ENCODE data around the gene SRMS. TPM values are rescaled to one million over a fixed set of nuclear protein-coding genes. Genes with fewer than 3 reads are reported as not detected.

The SRMS gene
- total and polyA plus RNA-seq, 2 donors (not counting 3 experiments of a cell fraction or from before 2014, with no cell fraction given), result not detected

DNA sequence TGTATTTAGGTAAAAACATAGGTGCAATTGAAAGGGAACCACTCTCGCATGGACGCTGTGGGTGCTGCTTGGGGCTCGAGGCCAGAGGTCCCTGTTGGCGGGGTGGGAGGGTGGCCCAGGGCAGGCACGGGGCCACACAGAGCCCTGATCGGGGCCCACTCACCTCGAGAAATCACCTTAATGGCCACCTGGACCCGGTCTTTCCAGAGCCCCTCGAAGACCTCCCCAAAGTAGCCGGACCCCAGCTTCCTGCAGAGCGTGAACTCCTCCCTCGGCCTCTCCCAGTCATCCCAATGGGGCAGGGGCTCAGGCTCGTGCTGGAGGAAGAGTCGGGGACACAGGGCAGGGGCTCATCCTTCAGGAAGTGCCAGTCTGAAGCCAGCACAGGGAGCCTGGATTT lies 14.2 kb downstream of the SRMS start:
- Histone ChIP-seq H3K9ac (replicated peaks; ENCODE audit: extremely low read depth, insufficient read depth, low read length) (no peak overlapping the region), H3K4me1 (ENCODE audit: control insufficient read depth, extremely low read depth, insufficient read depth, low read length) (no peaks in the 10 kb centered on the region), H3K79me2 (ENCODE audit: control insufficient read depth, insufficient read depth, low read length) (no peaks in the 10 kb centered on the region), H4K20me1 (replicated peaks; ENCODE audit: control insufficient read depth, extremely low read depth, insufficient read depth, low read length) (no peaks in the 10 kb centered on the region), H2AFZ (ENCODE audit: low read depth, low read length) (no peak overlapping the region), H3K4me3 (replicated peaks in 1 of 3; ENCODE audit: insufficient read depth in 1 of 3, low read depth in 1 of 3, low read length in 3 of 3) (no peak overlapping the region), H3K4me2 (ENCODE audit: insufficient read depth, low read length) (no peak overlapping the region), H3K9me1 (replicated peaks; ENCODE audit: control insufficient read depth, extremely low read depth, insufficient read depth, low read length) (no peaks in the 10 kb centered on the region), H3K9me3 (replicated peaks; ENCODE audit: control insufficient read depth, insufficient read depth, low read length) (no peaks in the 10 kb centered on the region), H3K36me3 (ENCODE audit: control insufficient read depth in 2 of 2, extremely low read depth in 1 of 2, insufficient read depth in 2 of 2, low read length in 2 of 2) (no peaks in the 10 kb centered on the region), H3K27ac (ENCODE audit: insufficient read depth, low read depth, low read length) (no peak overlapping the region), H3K27me3 (ENCODE audit: control insufficient read depth in 2 of 2, insufficient read depth in 2 of 2, low read length in 2 of 2) (no peaks in the 10 kb centered on the region)
- FAIRE-seq, result no peak
- TF ChIP-seq POLR2A (IDR thresholded peaks at IDR 0.05; ENCODE audit: low read depth, low read length) (no peak), MYC (IDR thresholded peaks at IDR 0.05; ENCODE audit: low read depth, low read length) (no peak), GATA2 (IDR thresholded peaks at IDR 0.05; ENCODE audit: insufficient read depth, insufficient read length, low read depth, low read length) (no peak), EZH2 (IDR thresholded peaks at IDR 0.05; ENCODE audit: borderline replicate concordance, low read depth, low read length, severe bottlenecking) (no peak), JUN (IDR thresholded peaks at IDR 0.05; ENCODE audit: borderline replicate concordance, insufficient read depth, insufficient read length, low read depth) (no peak), POLR2AphosphoS5 (IDR thresholded peaks at IDR 0.05; ENCODE audit: insufficient read depth, low read depth, low read length) (no peak), FOS (IDR thresholded peaks at IDR 0.05; ENCODE audit: borderline replicate concordance, insufficient read depth, low read length) (no peak)
- TF ChIP-seq, protein P1, sequence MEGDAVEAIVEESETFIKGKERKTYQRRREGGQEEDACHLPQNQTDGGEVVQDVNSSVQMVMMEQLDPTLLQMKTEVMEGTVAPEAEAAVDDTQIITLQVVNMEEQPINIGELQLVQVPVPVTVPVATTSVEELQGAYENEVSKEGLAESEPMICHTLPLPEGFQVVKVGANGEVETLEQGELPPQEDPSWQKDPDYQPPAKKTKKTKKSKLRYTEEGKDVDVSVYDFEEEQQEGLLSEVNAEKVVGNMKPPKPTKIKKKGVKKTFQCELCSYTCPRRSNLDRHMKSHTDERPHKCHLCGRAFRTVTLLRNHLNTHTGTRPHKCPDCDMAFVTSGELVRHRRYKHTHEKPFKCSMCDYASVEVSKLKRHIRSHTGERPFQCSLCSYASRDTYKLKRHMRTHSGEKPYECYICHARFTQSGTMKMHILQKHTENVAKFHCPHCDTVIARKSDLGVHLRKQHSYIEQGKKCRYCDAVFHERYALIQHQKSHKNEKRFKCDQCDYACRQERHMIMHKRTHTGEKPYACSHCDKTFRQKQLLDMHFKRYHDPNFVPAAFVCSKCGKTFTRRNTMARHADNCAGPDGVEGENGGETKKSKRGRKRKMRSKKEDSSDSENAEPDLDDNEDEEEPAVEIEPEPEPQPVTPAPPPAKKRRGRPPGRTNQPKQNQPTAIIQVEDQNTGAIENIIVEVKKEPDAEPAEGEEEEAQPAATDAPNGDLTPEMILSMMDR (IDR thresholded peaks at IDR 0.05; ENCODE audit: extremely low read depth in 1 of 2, insufficient read depth in 1 of 2, low read depth in 1 of 2, low read length in 2 of 2), result no peak
- TF ChIP-seq, protein P2, sequence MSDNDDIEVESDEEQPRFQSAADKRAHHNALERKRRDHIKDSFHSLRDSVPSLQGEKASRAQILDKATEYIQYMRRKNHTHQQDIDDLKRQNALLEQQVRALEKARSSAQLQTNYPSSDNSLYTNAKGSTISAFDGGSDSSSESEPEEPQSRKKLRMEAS (IDR thresholded peaks at IDR 0.05; ENCODE audit: insufficient read depth, insufficient read length), result no peak
- ChIA-PET POLR2A (no interaction called here), CTCF (no interaction called here)
- intact Hi-C loops (cut with micrococcal nuclease) (no loop called here), dilution Hi-C loops (cut with MboI; ENCODE audit: extremely low pct_ligation_motif_present, low sequenced_read_pairs) (no loop called here)
- BruUV-seq (replicated peaks), result no TSS peak
- DNase-seq (ENCODE audit: low read depth, low spot score), result no peak

Data from endothelial cell of umbilical vein (primary cell).